HFF-Myc (cell line): Measurements from ENCODE around the gene TUSC2.
A peak's percentile ranks its signal among the peaks of the same experiment; 100 is the strongest.

Experiments
- DNase-seq: peaks from one replicate; pipeline ENCODE4 v3.0.0-alpha.2; 2011; ENCODE audit warnings: low read depth; ENCODE audit errors: extremely low read depth
- H3K4me3 ChIP-seq: replicated peaks from 2 replicates; pipeline ENCODE4 v1.5.1; 2011; ENCODE audit warnings: low read depth, mild to moderate bottlenecking, control low read depth, low read length
- CTCF ChIP-seq: IDR thresholded peaks from 2 replicates; pipeline ENCODE4 v1.5.1; 2012; ENCODE audit warnings: mild to moderate bottlenecking, low read depth, low read length, control low read depth; ENCODE audit errors: missing control alignments

TUSC2 gene

DNA sequence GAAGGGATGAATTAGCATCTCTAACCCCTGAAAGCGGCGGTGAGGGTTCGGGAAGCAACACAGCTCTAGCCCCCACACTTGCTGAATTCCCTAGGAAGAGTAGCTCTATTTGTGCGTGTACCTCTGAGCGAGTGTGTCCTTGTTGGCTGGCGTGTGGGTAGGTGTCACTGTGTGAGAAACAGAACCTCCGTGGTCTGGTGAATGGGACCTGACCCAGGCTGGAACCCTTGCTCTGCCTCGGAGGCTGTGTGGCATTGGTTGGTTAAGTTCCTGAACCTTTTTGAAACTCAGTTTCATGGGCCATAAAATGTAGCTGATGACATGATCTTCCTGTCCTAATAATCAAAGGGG, 31.7 kb upstream of the TUSC2 start:
- peak overlapping the region; percentile 85 for H3K4me3 ChIP-seq
- TF ChIP-seq CTCF = no peak
- no peak for DNase-seq

DNA sequence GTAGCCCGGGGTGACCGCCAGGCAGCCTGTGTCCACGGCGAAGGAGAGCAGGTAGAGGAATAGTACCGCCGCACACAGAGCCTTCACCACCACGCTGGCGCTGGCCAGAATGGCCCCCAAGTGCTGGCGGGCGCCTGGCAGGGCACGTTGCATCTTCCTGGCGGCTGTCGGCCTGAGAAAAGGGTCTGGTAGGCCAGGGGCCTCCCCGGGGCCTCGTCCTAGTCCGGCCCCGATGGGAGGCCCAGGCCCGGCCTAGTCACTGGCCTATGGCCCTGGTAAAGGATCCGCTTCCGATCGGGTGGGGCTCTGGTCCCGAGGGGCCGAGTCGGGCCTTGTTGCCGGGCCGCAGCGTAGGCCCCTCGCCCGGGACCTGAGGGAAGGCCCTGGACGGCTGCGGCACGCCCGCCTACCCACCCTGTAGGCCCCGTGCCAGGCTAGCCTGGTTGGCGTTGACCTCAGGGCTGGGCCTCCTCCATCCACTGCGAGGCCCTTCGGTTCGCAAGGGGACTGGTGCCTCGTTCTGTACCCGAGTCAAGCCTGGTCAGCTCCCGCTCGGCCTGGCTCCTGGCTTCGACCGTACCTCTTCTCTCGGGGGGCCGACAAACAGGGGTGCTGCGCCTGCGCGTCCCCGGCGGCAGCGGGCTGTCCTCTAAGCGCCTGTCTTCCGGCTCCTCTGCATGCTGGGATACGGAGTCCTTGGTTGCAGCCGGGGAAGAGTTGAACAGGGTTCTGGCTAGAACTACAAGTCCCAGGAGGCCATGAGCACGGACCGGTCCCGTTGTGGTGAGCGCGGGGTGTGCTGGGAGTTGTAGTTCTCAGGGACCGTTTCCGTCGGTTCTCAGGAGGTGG, 31.1 kb upstream of the TUSC2 start, which contains the start of gene TMEM115:
Gene TMEM115 (minus strand): TSS at position 611 of the 849 bp plus-strand sequence. CDS start 458 bp downstream, at position 153.
- H3K4me3 ChIP-seq = peak within 1 kb of the TSS; percentile 85
- TF ChIP-seq CTCF = no peak
- peak; percentile 96 for DNase-seq

GRCh38 chr3:50358355-50358910, 30.4 kb upstream of the TUSC2 start:
- no peak for DNase-seq

DNA sequence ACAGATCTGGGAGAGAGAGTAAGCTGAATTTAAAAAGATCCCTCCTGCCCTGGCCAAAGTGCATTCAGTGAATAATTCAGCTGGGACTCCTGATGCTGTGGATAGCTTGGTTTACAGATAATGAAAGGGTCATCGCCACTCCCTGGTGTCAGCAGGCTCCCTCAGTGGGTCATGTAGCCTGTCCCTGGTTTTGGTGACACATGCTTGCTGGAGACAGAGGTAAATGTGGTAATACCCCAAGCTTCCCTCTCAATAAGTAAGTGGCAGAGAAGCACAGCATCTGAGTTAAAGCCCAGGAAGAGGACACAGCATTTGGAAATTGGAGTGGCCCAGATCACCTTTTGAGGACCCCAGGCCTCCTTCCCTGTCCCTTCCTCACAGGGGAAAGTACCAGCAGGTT, 29.5 kb upstream of the TUSC2 start:
- TF ChIP-seq CTCF = no peak
- no peak for DNase-seq
- H3K4me3 ChIP-seq = peak overlapping the region; percentile 85

More at GRCh38 chr3:50358355-50358910, 30.4 kb upstream of the TUSC2 start:
- H3K4me3 ChIP-seq = peak overlapping the region; percentile 85
- no peak for TF ChIP-seq CTCF

GRCh38 chr3:50356553-50356952, 28.5 kb upstream of the TUSC2 start:
- no peak for DNase-seq
- peak overlapping the region; percentile 85 for H3K4me3 ChIP-seq
- TF ChIP-seq CTCF = no peak

DNA sequence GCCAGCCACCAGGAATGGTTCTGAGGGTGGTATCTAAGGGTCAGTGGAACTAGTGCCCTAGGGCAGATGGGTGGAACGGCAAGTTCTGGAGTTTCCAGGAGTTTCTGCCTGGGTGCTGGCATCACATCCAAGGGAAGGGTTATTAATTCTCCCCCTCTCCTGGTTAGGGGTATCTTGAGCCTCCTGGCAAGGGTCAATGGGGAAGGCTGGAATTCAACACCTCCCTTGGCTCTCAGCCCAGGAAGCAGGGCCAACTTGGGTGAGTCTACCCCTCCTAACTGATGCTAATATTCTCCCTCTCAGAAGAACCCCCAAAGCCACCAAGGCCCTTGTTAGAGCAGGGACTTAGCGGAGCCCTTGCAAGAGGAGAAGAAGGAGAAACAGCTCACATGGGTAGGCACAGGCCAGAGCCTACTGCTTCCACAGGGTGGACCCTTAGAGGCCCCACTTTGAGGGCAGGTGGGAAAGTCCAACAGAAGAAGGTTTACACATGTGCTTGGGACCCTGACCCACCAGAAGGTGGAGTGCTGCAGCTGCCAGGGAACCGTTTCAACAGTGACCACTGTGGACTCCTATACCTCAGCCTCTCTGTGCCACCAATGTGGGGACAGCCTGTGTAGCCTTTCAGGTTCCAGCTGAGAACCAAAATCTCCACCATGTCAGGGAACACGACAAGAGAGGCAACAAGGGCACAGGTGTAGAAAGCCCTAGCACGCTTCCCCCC, 28.0 kb upstream of the TUSC2 start:
- H3K4me3 ChIP-seq = peak overlapping the region; percentile 85
- TF ChIP-seq CTCF = no peak
- DNase-seq = no peak
